ENCODE data around the gene DPP6.

The DPP6 gene

DNA sequence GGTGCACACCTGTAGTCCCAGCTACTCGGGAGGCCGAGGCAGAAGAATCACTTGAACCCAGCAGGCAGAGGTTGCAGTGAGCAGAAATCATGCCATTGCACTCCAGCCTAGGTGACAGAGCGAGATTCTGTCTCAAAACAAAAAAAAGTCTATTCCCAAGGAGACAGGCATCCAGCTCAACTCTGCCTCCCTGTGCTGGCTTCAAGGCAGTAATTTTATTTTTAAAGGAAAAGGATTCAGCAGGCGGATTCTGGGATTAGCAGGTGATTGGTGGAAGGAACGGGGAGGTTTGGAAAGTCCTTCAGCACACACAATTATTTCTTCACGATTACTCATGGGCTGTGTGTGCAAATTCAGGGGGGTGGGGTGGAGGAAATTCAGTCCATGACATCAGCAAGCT lies 707.8 kb downstream of the DPP6 start:
- TF ChIP-seq TEAD4 (IDR thresholded peaks at IDR 0.05) (no peak), ZBTB7A (IDR thresholded peaks at IDR 0.05; ENCODE audit: low read depth) (no peak), RAD21 (IDR thresholded peaks at IDR 0.05; ENCODE audit: low read depth) (no peak), TCF12 (IDR thresholded peaks at IDR 0.05; ENCODE audit: low read depth) (no peak), CREB1 (IDR thresholded peaks at IDR 0.05; ENCODE audit: low read depth) (no peak), EP300 (IDR thresholded peaks at IDR 0.05; ENCODE audit: borderline replicate concordance) (no peak), YY1 (IDR thresholded peaks at IDR 0.05; ENCODE audit: low read depth) (no peak), CEBPB (IDR thresholded peaks at IDR 0.05) (no peak), FOXM1 (IDR thresholded peaks at IDR 0.05; ENCODE audit: borderline replicate concordance, low read depth) (no peak), REST (IDR thresholded peaks at IDR 0.05; ENCODE audit: low read depth) (no peak), NFIC (IDR thresholded peaks at IDR 0.05) (no peak), TAF1 (IDR thresholded peaks at IDR 0.05; ENCODE audit: low read depth) (no peak), EGR1 (IDR thresholded peaks at IDR 0.05) (no peak), USF1 (IDR thresholded peaks at IDR 0.05) (no peak)

- TF ChIP-seq CREB1 (IDR thresholded peaks at IDR 0.05; ENCODE audit: low read depth), result no peak
- no peak for TF ChIP-seq YY1 (IDR thresholded peaks at IDR 0.05; ENCODE audit: low read depth)
- TF ChIP-seq ZBTB7A (IDR thresholded peaks at IDR 0.05; ENCODE audit: low read depth), result no peak
Observed at GRCh38 chr7:154765118-154765517, 712.9 kb downstream of the DPP6 start.

GRCh38 chr7:154767142-154767541 lies 714.9 kb downstream of the DPP6 start:
- TF ChIP-seq EGR1 (IDR thresholded peaks at IDR 0.05) (no peak), REST (IDR thresholded peaks at IDR 0.05; ENCODE audit: low read depth) (no peak), CREB1 (IDR thresholded peaks at IDR 0.05; ENCODE audit: low read depth) (no peak), YY1 (IDR thresholded peaks at IDR 0.05; ENCODE audit: low read depth) (no peak), NFIC (IDR thresholded peaks at IDR 0.05) (no peak), USF1 (IDR thresholded peaks at IDR 0.05) (no peak), FOXM1 (IDR thresholded peaks at IDR 0.05; ENCODE audit: borderline replicate concordance, low read depth) (no peak), EP300 (IDR thresholded peaks at IDR 0.05; ENCODE audit: borderline replicate concordance) (no peak), RAD21 (IDR thresholded peaks at IDR 0.05; ENCODE audit: low read depth) (no peak), TAF1 (IDR thresholded peaks at IDR 0.05; ENCODE audit: low read depth) (no peak)
- TF ChIP-seq, protein P1, sequence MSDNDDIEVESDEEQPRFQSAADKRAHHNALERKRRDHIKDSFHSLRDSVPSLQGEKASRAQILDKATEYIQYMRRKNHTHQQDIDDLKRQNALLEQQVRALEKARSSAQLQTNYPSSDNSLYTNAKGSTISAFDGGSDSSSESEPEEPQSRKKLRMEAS (IDR thresholded peaks at IDR 0.05), result no peak

DNA sequence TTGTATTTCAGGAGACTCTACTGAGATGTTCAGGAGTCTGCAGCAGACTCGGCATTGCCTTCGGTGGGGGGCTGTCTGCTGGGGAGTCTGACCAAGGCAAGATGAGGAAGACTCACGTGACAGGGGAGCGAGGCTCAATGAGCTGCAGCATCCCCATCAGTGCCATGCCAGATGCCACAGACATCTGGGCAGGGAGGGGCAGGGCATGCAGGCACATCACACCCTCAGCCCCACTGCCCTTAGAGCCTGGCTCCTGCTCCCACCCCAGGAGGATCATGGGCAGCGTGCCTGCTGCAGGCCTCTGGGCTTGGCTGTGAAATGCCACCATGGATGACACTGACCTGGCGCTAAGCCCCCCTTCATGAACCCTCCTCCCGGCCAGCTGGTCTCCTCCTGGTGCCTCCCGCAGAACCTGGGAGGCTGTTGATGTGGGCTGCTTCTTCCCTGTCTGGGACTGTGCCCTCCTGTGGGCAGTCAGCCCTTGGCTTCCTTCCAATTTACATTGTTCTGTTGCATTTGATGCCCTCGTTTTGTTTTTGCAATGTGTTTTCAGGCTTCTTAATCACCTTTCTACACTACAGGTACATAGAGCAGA lies 715.7 kb downstream of the DPP6 start:
- no peak for TF ChIP-seq EGR1 (IDR thresholded peaks at IDR 0.05)
- no peak for TF ChIP-seq NFIC (IDR thresholded peaks at IDR 0.05)
- no peak for TF ChIP-seq CEBPB (IDR thresholded peaks at IDR 0.05)
- no peak for TF ChIP-seq ZBTB7A (IDR thresholded peaks at IDR 0.05; ENCODE audit: low read depth)
- TF ChIP-seq TEAD4 (IDR thresholded peaks at IDR 0.05), result no peak
- TF ChIP-seq TCF12 (IDR thresholded peaks at IDR 0.05; ENCODE audit: low read depth), result no peak
- TF ChIP-seq FOXM1 (IDR thresholded peaks at IDR 0.05; ENCODE audit: borderline replicate concordance, low read depth), result no peak
- TF ChIP-seq REST (IDR thresholded peaks at IDR 0.05; ENCODE audit: low read depth), result no peak
- no peak for TF ChIP-seq TAF1 (IDR thresholded peaks at IDR 0.05; ENCODE audit: low read depth)
- TF ChIP-seq EP300 (IDR thresholded peaks at IDR 0.05; ENCODE audit: borderline replicate concordance), result no peak
- no peak for TF ChIP-seq USF1 (IDR thresholded peaks at IDR 0.05)
- no peak for TF ChIP-seq RAD21 (IDR thresholded peaks at IDR 0.05; ENCODE audit: low read depth)
- no peak for TF ChIP-seq CREB1 (IDR thresholded peaks at IDR 0.05; ENCODE audit: low read depth)
- TF ChIP-seq YY1 (IDR thresholded peaks at IDR 0.05; ENCODE audit: low read depth), result no peak

All from Ishikawa (cell line).